PC-9 (cell line): ENCODE data around the gene ZNF618. TPM values are rescaled to one million over a fixed set of nuclear protein-coding genes. Genes with fewer than 3 reads are reported as not detected.

Experiments
- BruUV-seq: library from RNA; stranded (reverse); fragments of 400-500 nt; replicated peaks from 2 replicates; lab custom pipeline; 2021; lab: Mats Ljungman, UMichigan
- CTCF ChIA-PET: fragments of 300-600 bp; sonication (Branson Sonifier 250); formaldehyde crosslinking; loops from one replicate; lab custom pipeline; 2022; ENCODE audit warnings: antibody characterized with exemption; lab: Charles Lee
- POLR2A ChIA-PET: fragments of 300-600 bp; sonication (Branson Sonifier 250); formaldehyde crosslinking; loops from one replicate; lab custom pipeline; 2022; ENCODE audit warnings: antibody characterized with exemption; ENCODE audit not compliant: unreplicated experiment; lab: Charles Lee
- DNase-seq, 2 experiments: peaks; one replicate each; pipeline versions ENCODE4 v3.0.0 to v3.0.0-alpha.2; 2015 to 2022; ENCODE audit warnings: mixed read lengths in 1 of 2
- H2AFZ ChIP-seq: fragments of 200-600 bp; sonication (generic); 2 replicates; pipeline ENCODE4 v1.8.1; 2017; ENCODE audit warnings: antibody characterized with exemption
- H3F3A ChIP-seq: fragments of 200-600 bp; sonication (generic); 2 replicates; pipeline ENCODE4 v1.8.1; 2017; ENCODE audit warnings: antibody characterized with exemption, mild to moderate bottlenecking, low read depth; ENCODE audit not compliant: insufficient read depth
- H3K27ac ChIP-seq: fragments of 200-600 bp; sonication (generic); 2 replicates; pipeline ENCODE4 v1.6.1; 2016; ENCODE audit warnings: mixed run types
- H3K27me3 ChIP-seq: fragments of 200-600 bp; sonication (generic); 2 replicates; pipeline ENCODE4 v1.6.1; 2016; ENCODE audit warnings: low read depth, mixed run types; ENCODE audit not compliant: insufficient read depth
- H3K36me3 ChIP-seq: fragments of 200-600 bp; sonication (generic); 2 replicates; pipeline ENCODE4 v1.6.1; 2016; ENCODE audit warnings: low read depth, mixed run types
- H3K4me1 ChIP-seq: fragments of 200-600 bp; sonication (generic); replicated peaks from 2 replicates; pipeline ENCODE4 v1.6.1; 2016; ENCODE audit warnings: mixed run types; ENCODE audit not compliant: insufficient read depth
- H3K4me2 ChIP-seq: fragments of 200-600 bp; sonication (generic); 2 replicates; pipeline ENCODE4 v1.6.1; 2017; ENCODE audit warnings: mixed run types
- H3K4me3 ChIP-seq: fragments of 200-600 bp; sonication (generic); 2 replicates; pipeline ENCODE4 v1.6.1; 2016; ENCODE audit warnings: mixed run types
- H3K79me2 ChIP-seq: fragments of 200-600 bp; sonication (generic); 2 replicates; pipeline ENCODE4 v1.6.1; 2017; ENCODE audit warnings: low read depth, mixed run types
- H3K9me2 ChIP-seq: fragments of 200-600 bp; sonication (generic); 2 replicates; pipeline ENCODE4 v1.8.1; 2017; ENCODE audit warnings: mild to moderate bottlenecking; ENCODE audit not compliant: insufficient read depth
- H3K9me3 ChIP-seq: fragments of 200-600 bp; sonication (generic); 2 replicates; pipeline ENCODE4 v1.8.1; 2016; ENCODE audit warnings: low read depth; ENCODE audit not compliant: insufficient read depth
- H4K20me1 ChIP-seq: fragments of 200-600 bp; sonication (generic); 2 replicates; pipeline ENCODE4 v1.8.1; 2017; ENCODE audit not compliant: insufficient read depth
- CTCF ChIP-seq: fragments of 200-600 bp; sonication (generic); conservative IDR thresholded peaks from 2 replicates; pipeline ENCODE4 v1.6.1; 2017; ENCODE audit warnings: mixed run types, antibody characterized with exemption, mild to moderate bottlenecking, moderate library complexity
- EZH2 ChIP-seq: fragments of 200-600 bp; sonication (generic); IDR thresholded peaks from 2 replicates; pipeline ENCODE4 v1.8.0; 2017; ENCODE audit warnings: antibody characterized with exemption, low read depth
- intact Hi-C: fragments of 100-400 bp; cut with micrococcal nuclease; formaldehyde crosslinking; loops from one replicate; pipeline ENCODE4 v1.10.0; 2022; ENCODE audit not compliant: unreplicated experiment
- total RNA-seq: library from RNA; stranded (reverse); gene quantifications from 2 replicates; pipeline ENCODE4 v1.2.3, GENCODE V29; 2021

Gene ZNF618
- total RNA-seq, 1 experiment from 2014 or later = 0.20 TPM

GRCh38 chr9:113934167-113934828 lies 58.2 kb downstream of the ZNF618 start:
- Histone ChIP-seq H3K79me2 (no peaks in the 10 kb centered on the region), H3K4me2 (no peak overlapping the region), H3K4me1 (no peaks in the 10 kb centered on the region), H3K9me3 (no peaks in the 10 kb centered on the region), H4K20me1 (no peaks in the 10 kb centered on the region), H3K4me3 (no peak overlapping the region), H2AFZ (no peak overlapping the region), H3K9me2 (no peaks in the 10 kb centered on the region), H3K36me3 (no peaks in the 10 kb centered on the region), H3K27ac (no peak overlapping the region), H3F3A (no peaks in the 10 kb centered on the region), H3K27me3 (peaks cover 55% of the 10 kb centered on the region)
- no TSS peak for BruUV-seq
- intact Hi-C loops = no loop called here
- no peak for TF ChIP-seq CTCF
- TF ChIP-seq EZH2 = no peak
- CTCF ChIA-PET = no interaction called here
- DNase-seq = no peak
- POLR2A ChIA-PET = no interaction called here

GRCh38 chr9:113934829-113935676 lies 58.9 kb downstream of the ZNF618 start:
- H3K4me1 ChIP-seq = no peaks in the 10 kb centered on the region
- no peaks in the 10 kb centered on the region for H3K36me3 ChIP-seq
- TF ChIP-seq CTCF (no peak), EZH2 (no peak)
- H3K27me3 ChIP-seq = peaks cover 58% of the 10 kb centered on the region
- no peaks in the 10 kb centered on the region for H4K20me1 ChIP-seq
- H3K27ac ChIP-seq = no peak overlapping the region
- H3K9me3 ChIP-seq = no peaks in the 10 kb centered on the region
- no peak overlapping the region for H3K4me3 ChIP-seq
- intact Hi-C loops = no loop called here
- BruUV-seq = no TSS peak
- POLR2A ChIA-PET = no interaction called here
- H3K4me2 ChIP-seq = no peak overlapping the region
- H2AFZ ChIP-seq = no peak overlapping the region
- no peaks in the 10 kb centered on the region for H3K79me2 ChIP-seq
- CTCF ChIA-PET = no interaction called here
- H3K9me2 ChIP-seq = no peaks in the 10 kb centered on the region
- H3F3A ChIP-seq = no peaks in the 10 kb centered on the region
- no peak for DNase-seq

GRCh38 chr9:113935677-113936380 lies 59.7 kb downstream of the ZNF618 start:
- CTCF ChIA-PET = no interaction called here
- DNase-seq = no peak
- peaks cover 55% of the 10 kb centered on the region for H3K27me3 ChIP-seq
- TF ChIP-seq EZH2 = no peak
- no peak for TF ChIP-seq CTCF
- H3K4me1 ChIP-seq = no peaks in the 10 kb centered on the region
- POLR2A ChIA-PET = no interaction called here
- intact Hi-C loops = no loop called here
- no peak overlapping the region for H3K27ac ChIP-seq
- H3K9me3 ChIP-seq = no peaks in the 10 kb centered on the region
- H3K4me2 ChIP-seq = no peak overlapping the region
- H3K4me3 ChIP-seq = no peak overlapping the region
- no TSS peak for BruUV-seq
- H4K20me1 ChIP-seq = no peaks in the 10 kb centered on the region
- H2AFZ ChIP-seq = no peak overlapping the region
- H3F3A ChIP-seq = no peaks in the 10 kb centered on the region
- H3K9me2 ChIP-seq = no peaks in the 10 kb centered on the region
- H3K36me3 ChIP-seq = no peaks in the 10 kb centered on the region
- no peaks in the 10 kb centered on the region for H3K79me2 ChIP-seq
